Measurements from ENCODE around the gene FSD1.

- TF ChIP-seq ILK (tag; IDR thresholded peaks at IDR 0.05; ENCODE audit: borderline replicate concordance, low read depth): no peak
- no peak for TF ChIP-seq RAD21 (CRISPR knock-in tag; conservative IDR thresholded peaks at IDR 0.05 in 1 of 2, IDR thresholded peaks at IDR 0.05 in 1 of 2)
- TF ChIP-seq NFATC3 (IDR thresholded peaks at IDR 0.05): no peak
- no peak for TF ChIP-seq CTCF (IDR thresholded peaks at IDR 0.05 in 2 of 3, conservative IDR thresholded peaks at IDR 0.05 in 1 of 3; ENCODE audit: insufficient read depth in 2 of 3, low read depth in 1 of 3, low read length in 3 of 3)
These were observed 25.2 kb upstream of the FSD1 start for GRCh38 chr19:4279267-4279529.
